RPMI8226 (cell line): ENCODE data around the gene BTG2.
A peak's percentile ranks its signal among the peaks of the same experiment; 100 is the strongest.

Experiments
- DNase-seq: peaks from one replicate; pipeline ENCODE4 v3.0.0-alpha.2; 2015

Gene BTG2

DNA sequence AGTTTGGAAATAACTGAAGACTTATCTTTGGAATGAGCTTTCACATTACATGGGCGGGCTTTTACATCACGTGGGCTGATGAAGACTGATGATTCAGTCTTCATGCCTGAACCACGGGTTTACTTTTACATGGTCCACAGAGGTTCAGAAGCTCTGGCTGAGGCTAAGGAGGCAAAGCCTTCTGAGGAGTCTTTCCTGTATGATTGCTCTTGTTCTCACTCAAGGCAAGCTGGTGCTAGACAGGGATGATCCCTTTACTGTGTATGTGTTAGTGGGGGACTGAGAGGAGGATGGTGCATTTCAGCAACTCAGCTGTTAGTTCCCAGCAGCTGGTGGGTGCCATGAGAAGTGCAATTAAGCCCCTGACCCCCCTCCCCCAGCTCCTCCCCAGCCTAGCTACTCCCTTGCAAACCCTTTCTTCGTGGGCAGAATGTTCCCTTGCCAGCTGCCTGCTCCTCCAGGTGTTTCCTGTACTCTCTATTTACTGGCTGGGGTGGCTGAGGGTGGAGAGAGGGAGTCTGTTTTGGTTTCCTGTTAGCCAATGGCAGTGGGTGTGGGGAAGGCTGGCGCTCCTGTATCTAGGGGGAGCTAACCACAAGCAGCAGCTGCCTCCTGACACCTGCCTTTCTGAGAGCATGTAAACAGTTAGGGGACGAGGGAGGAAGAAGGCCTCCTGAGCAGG, 15.4 kb downstream of the BTG2 start:
- DNase-seq, result peak; percentile 99

DNA sequence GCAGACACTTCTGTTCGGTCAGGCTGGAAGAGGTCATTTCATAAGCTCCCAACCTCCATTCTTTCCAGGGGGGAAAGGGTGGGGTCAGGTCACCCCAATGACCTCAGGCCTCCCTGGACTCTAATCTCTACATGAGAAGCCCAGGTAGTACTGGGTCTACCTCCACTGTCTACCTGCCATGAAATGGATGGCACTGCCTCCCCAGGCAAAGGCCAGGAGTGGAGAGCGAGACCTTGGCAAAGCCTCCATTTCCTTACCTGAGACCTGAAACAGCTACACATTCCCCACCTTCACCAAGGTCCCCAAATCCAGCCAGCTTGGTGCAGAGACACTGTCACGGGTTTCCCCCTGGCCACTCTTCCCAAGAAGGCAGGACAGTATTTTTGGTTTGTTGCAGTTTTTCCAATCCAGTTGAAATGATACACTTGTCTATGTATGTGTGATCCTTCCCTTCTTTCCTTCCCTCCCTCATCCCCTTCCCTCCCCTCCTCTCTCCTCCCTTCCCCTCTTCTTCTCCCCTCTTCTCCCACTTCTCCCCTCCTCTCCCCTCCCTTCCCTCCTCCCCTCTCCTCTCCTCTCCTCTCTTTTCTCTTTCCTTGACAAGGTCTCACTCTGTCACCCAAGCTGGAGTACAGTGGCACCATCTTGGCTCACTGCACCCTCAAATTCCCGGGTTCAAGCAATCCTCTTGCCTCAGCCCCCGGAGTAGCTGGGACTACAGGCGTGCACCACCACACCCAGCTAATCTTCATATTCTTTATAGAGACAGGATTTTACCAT, 16.1 kb downstream of the BTG2 start:
- DNase-seq, result no peak

DNA sequence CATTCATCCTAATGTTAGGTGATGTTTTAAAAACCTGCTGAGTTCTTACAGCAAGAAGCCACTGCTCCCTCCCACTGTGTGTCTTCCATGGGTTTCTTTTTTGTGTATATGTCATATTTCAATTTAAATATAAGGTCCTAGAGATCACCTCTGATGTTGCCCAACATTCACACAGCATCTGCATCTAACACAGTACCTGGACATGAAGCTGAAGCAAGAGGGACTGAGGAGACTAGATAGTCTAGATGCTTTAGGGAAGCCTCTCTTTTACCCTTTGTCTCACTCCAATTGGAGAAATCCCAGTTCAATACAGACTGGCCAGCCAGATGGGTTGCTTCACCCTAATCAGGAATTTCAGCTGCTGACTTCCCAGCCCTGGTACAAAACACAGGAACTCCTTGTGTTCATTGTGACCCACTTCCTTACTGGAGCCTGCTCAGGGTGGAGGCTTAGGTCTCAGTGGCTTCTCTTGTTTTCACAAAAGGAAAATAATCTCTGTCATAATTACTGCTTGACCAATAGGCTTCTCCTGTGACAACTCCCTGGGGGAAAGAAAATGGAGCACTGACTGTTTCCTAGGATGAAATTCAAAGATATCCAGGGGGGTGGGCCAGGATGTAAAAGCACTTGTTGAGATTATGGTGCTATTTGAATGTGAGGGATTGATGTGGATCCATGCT, 17.3 kb downstream of the BTG2 start:
- DNase-seq, result no peak

- no peak for DNase-seq
Observed at GRCh38 chr1:203323587-203323986, 18.3 kb downstream of the BTG2 start.

DNA sequence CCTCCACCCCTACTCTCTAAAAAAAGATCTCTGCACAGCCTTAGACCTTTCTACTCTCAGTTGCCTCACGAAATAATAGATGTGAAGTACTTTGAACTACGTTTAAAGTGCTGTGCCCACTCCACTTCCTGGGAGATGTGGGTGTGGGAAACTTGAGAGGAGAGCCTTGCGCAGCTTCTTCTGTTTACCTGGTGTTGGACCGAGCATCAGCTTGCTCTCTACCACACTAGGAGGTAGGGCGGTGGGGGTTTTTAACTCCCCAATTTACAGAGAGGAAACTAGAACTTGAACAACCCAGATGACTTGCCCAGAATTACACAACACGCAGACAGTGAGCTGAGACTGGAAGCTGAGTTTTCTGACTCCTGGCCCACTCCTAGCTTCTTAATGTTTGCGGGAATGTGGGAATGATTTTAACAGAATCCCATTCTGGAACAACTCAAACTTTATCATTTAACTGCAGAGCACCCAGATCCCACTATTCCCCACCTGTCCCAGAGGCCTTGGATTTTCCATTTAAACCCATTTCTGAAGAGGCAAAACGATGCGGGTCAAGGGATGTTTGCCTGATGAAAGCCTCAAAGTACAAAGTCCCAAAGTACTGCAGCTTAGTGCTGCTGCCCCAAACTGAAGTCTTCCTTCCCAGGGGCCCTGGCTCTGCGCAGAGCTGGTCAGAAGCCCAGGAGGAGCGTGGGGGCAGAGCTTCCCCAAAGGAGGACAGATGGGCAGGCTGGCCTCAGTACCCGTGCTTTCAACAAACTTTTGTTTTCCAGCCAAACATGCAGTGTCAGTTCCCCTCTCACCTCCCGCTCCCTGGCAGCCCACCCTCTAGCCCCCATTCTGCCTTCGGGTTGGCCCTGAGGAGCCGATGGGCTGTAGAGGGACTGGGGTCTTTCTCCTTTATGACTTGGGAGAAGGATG, 19.0 kb downstream of the BTG2 start:
- no peak for DNase-seq

DNA sequence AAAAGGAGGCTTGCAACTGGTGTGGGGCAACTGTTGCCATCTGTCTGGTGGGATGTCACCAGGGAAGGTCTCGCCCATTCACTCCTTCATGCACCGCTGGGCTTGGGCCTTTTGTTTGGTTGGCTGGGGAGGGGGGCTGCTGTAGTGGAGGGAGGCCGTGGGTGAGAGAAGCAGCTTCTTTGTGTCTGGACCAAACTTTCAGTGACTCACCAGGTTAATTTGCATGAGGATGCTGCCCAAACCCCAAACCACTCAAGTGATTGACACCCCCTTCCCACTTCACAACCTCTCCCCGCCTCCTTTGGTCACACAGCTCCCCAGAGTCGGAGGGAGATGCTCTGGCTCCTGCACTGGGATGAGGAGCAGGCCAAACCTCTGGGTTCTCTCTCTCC, 19.7 kb downstream of the BTG2 start:
- DNase-seq, result peak; percentile 91

DNA sequence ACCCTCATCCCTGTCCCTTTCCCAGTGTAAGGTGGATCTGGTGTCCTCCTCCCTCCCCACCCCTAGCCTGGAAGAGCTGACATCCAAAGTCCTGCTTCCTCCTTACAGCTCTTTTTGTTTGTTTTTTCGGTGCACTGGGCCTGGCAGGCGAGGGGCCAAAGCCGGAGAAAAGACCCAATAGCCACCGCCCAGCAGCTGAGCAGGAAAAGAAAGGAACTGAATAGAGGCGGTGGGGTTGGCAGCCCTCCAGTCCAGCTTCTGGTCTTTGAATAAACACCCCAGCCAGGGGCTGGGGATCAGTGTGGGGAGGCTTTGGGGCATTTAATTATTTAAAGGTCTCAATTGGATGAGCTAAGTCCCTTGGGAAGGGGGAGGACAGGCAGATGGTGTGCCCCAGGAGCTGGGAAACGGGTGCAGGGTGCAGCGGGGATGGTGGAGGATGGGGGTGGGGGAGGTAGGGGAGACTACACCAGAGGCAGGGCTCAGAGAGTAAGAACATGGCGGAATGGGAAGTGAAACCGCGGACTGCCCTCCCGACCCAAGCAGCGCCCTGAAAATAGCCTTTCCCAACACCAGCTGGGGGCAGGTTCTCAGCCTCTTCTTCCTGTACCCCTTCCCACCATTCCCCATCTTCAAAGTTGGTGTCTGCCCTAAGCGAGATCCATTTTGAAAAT, 20.2 kb downstream of the BTG2 start:
- peak; percentile 93 for DNase-seq

- peak; percentile 98 for DNase-seq
Observed at GRCh38 chr1:203326830-203327683, 21.7 kb downstream of the BTG2 start.

DNA sequence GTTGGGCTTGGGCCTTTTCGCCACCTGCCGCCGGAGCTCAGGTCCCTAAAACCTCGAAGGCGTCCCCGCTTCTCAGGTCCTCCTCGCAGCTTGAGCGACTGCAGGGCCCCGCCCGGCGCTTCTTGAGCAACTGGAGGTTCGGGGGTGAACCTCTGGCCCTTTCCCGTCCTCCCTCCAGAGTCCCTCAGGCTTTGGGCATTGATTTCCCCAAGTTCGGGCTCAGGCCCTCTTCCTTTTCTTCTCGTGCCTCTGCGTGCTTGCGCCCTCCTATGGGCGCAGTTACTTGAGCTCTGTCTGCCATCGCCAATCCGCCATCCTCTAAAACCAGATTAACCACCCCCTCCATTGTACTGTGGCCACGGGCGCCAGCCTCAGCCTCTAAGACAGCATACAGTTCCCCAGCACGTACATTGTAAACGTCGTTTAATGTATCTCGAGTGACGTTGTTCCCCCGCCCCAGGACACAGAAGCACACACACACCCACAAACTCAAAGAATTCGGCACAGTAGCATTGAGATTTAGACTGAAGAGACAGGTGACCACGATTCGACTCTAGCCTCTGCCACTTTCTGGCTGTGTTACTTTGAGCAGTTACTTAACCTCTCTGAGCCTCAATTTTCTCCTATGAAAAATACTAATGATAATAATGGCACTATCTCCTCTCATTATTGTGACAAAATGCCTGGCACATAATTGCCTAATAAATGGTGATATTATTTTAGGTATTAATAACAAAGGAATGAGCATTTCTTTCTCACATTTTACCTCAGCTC, 22.6 kb downstream of the BTG2 start:
- no peak for DNase-seq

- peak; percentile 93 for DNase-seq
Observed at GRCh38 chr1:203328714-203329122, 23.4 kb downstream of the BTG2 start.

DNA sequence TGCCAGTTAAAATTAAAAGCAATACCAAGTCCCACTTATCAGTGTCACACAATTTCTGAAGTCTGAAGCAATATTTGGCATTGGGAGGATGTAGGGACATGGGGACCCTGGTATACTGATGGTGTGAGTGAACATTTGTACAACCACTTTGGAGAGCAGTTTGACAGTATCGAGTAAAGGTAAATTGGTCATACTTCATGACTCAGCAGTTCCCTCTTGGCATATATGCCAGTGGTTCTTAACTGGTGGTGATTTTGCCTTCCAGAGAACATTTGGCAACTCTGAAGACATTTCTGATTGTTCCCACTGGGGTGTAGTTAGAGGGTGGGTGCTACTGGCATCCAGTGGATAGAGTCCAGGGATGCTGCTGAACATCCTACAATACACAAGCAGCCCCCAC, 25.9 kb downstream of the BTG2 start:
- peak; percentile 54 for DNase-seq

GRCh38 chr1:203335503-203335902, 30.2 kb downstream of the BTG2 start:
- no peak for DNase-seq

GRCh38 chr1:203336097-203336496, 30.8 kb downstream of the BTG2 start:
- no peak for DNase-seq

GRCh38 chr1:203338335-203339036, 33.2 kb downstream of the BTG2 start:
- peak; percentile 77 for DNase-seq

- peak; percentile 86 for DNase-seq
Observed at GRCh38 chr1:203340112-203340790, 34.9 kb downstream of the BTG2 start.

DNA sequence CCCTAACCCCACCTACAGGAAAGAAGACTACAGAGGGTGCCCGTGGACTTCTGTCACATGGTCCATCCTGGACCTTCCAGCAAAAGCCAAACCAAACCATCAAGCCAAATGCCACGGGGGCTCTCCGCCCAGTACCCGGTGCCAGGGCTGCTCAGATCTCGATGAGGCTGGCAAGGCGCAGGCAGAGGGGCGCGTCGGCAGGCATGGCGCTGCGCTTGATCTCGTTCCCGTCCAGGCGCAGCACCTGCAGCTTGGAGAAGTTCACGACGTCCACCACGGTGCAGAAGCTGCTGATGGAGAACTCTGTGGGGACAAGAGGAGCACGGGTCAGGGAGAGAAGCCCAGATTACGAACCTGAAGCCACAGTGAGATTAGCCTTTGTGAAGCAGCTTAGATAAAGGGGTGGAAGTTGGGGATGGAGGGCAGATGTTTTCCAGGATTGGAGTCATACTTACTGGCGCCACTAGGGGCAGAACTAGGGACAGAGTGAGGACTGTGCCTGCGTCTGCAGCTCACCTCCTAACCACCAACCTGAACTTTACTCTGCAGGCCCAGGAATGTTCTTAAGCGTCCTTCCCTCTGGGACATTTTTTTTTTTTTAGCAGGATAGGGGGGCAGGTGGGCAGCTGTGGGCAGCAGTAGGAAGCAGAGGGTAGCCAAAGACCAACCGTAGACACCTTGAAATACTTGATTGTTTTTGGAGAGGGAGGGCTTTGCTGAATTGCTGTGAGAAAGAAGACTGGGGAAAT, 37.0 kb downstream of the BTG2 start:
- DNase-seq, result peak; percentile 77

DNA sequence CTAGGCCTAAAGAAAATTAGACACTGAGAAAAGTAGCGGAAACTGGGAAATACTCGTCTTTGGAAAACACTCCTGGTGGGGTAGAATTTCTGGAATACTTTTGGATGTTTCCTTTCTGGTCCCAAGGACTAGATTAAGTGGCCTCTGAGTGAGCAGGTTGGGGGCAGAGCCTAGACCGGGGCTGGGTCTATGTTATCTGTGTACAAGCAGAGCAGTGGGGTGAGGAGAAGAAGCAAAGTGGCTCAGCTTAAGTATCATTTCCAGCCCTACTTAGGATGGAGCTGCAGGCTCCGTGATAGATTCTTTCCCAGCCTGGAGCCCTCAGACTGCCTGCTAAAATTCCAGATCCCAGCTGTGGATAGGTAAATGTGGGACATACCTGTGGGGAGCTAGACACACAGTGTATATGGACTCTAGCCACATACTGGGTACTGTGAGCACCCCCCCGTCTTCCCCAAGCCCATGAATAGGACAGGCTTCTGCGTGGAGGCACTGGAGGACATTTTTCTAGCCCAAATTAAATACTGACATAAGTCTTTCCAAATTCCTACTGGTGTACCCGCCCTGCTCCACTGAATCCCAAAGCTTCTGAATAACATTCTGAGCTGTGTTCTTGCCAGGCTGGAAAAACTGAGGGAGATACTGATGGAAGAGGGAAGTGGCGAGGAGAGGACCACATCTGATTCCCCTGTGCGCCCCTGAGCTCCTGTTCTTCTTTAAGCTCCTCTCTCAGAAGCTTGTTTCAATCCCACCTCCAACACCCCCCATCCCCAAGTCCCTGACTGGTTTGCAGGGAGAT, 38.8 kb downstream of the BTG2 start:
- DNase-seq, result no peak
